Natural killer cell (primary cell): ENCODE data around the gene NR0B2. TPM values are rescaled to one million over a fixed set of nuclear protein-coding genes. Genes with fewer than 3 reads are reported as not detected.

Experiments used
- ATAC-seq, 3 donors: fragments of 150-1000 bp in 2 of 3; fragments of 200-7000 bp in 1 of 3; cut with Tn5 transposase; 1 replicate in 1 of 3; 2 replicates in 2 of 3; pipeline ENCODE4 v1.10.0; 2021; ENCODE audit warnings: mild to moderate bottlenecking in 2 of 3, moderate library complexity in 2 of 3
- DNase-seq, 2 donors: peaks; one replicate each; pipeline versions ENCODE4 v3.0.0 to v3.0.0-alpha.2; 2013 to 2021; ENCODE audit warnings: mixed read lengths in 1 of 2
- H3K27ac ChIP-seq: one replicate; pipeline ENCODE4 v1.5.1; 2013; ENCODE audit warnings: mild to moderate bottlenecking, low read length
- H3K27me3 ChIP-seq: one replicate; pipeline ENCODE4 v1.6.1; 2013; ENCODE audit warnings: low read length; ENCODE audit not compliant: control insufficient read depth, insufficient read depth
- H3K36me3 ChIP-seq: one replicate; pipeline ENCODE4 v1.6.1; 2013; ENCODE audit warnings: low read length; ENCODE audit not compliant: control insufficient read depth, insufficient read depth
- H3K4me1 ChIP-seq: one replicate; pipeline ENCODE4 v1.6.1; 2013; ENCODE audit warnings: low read length; ENCODE audit not compliant: control insufficient read depth, insufficient read depth
- H3K4me3 ChIP-seq: one replicate; pipeline ENCODE4 v1.5.1; 2013; ENCODE audit warnings: low read length
- H3K9me3 ChIP-seq: one replicate; pipeline ENCODE4 v1.6.1; 2013; ENCODE audit warnings: low read length; ENCODE audit not compliant: control insufficient read depth, insufficient read depth
- H3K27ac Mint-ChIP-seq, 2 donors: one replicate each; pipeline ENCODE4 v1.8.0; 2022; ENCODE audit warnings: mild to moderate bottlenecking in 2 of 2, mixed read lengths in 2 of 2, moderate library complexity in 1 of 2
- H3K27me3 Mint-ChIP-seq, 2 donors: one replicate each; pipeline ENCODE4 v1.8.0; 2022; ENCODE audit warnings: low read depth in 2 of 2, mixed read lengths in 2 of 2
- H3K36me3 Mint-ChIP-seq: one replicate; pipeline ENCODE4 v1.8.0; 2022; ENCODE audit warnings: mixed read lengths
- H3K4me1 Mint-ChIP-seq, 2 donors: one replicate each; pipeline ENCODE4 v1.8.0; 2022; ENCODE audit warnings: mixed read lengths in 2 of 2
- H3K4me3 Mint-ChIP-seq: one replicate; pipeline ENCODE4 v1.8.0; 2022; ENCODE audit warnings: mild to moderate bottlenecking, moderate library complexity, mixed read lengths
- H3K9me3 Mint-ChIP-seq, 2 donors: one replicate each; pipeline ENCODE4 v1.8.0; 2022; ENCODE audit warnings: mixed read lengths in 2 of 2
- WGBS: methylation state at CpG from one replicate; pipeline ENCODE4 v1.1.7; 2013; ENCODE audit warnings: missing lambda C conversion rate; ENCODE audit not compliant: insufficient coverage; 5-methylcytosine and 5-hydroxymethylcytosine counted together
- intact Hi-C: fragments of 100-400 bp; cut with micrococcal nuclease; formaldehyde crosslinking; loops from one replicate; pipeline ENCODE4 v1.14.2; 2022
- total RNA-seq, 4 donors: library from RNA; stranded (reverse); fragments of 120-200 nt in 1 of 4; gene quantifications; one replicate each; pipeline versions ENCODE4 v1.2.3 to v1.2.4, GENCODE V29; 2013 to 2022
- TF ChIP-seq, protein P1 (sequence below): fragments of 200-600 bp; IDR thresholded peaks from one replicate; pipeline ENCODE4 v1.8.0; 2022; ENCODE audit warnings: antibody characterized with exemption

The NR0B2 gene
- total RNA-seq, 3 donors from 2014 or later (not counting 1 experiment from before 2014, with no cell fraction given): not detected

DNA sequence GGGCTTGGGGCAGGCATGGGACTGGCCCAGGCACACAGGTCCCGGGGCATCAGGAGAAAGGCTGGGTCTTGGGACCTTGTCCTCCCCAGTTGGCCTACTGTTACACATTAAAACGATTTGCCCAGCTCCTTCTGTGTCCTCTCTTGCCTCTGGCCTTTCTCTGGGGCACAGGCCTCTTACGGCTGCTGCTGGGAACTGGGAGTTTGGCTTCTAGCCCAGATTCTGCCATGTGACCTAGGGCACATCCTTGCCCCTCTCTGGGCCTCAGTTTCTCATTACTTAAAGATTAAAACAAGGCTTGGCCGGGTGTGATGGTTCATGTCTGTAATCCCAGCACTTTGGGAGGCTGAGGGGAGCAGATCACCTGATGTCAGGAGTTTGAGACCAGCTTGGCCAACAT is 32.5 kb upstream of the NR0B2 start:
- H3K36me3 ChIP-seq: peaks cover 43% of the 10 kb centered on the region
- 96% methylated on average over 4 of the region's 4 CpGs for WGBS
- H3K27ac Mint-ChIP-seq: peak overlapping the region in 1 of 2 donors; percentile 24

DNA sequence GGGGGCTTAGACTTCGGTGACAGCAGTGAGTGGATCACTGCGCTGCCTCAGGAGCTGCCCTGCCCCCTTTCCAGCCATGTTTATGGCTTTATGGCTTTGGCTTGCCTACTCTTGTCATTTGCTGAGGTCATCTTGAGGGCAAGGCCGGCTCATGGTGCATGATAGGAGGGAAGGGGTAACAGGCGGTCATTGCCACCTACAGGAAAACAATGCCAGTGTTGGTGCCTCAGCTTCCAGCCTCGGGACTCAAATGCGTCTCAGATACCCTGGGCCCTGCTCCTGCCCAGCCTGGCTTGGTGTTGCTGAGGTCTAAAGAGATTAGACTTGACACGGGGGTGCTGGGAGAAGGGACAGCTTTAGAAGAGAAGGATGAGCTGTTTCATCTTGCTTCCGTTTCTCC is 32.0 kb upstream of the NR0B2 start:
- Mint-ChIP-seq H3K36me3 (no peaks in the 10 kb centered on the region), H3K4me1 (no peaks in the 10 kb centered on the region)
- H3K36me3 ChIP-seq: peaks cover 45% of the 10 kb centered on the region

More for the DNA sequence above, 32.5 kb upstream of the NR0B2 start:
- no peaks in the 10 kb centered on the region for H3K9me3 Mint-ChIP-seq
- intact Hi-C loops: no loop called here
- TF ChIP-seq, protein P1, sequence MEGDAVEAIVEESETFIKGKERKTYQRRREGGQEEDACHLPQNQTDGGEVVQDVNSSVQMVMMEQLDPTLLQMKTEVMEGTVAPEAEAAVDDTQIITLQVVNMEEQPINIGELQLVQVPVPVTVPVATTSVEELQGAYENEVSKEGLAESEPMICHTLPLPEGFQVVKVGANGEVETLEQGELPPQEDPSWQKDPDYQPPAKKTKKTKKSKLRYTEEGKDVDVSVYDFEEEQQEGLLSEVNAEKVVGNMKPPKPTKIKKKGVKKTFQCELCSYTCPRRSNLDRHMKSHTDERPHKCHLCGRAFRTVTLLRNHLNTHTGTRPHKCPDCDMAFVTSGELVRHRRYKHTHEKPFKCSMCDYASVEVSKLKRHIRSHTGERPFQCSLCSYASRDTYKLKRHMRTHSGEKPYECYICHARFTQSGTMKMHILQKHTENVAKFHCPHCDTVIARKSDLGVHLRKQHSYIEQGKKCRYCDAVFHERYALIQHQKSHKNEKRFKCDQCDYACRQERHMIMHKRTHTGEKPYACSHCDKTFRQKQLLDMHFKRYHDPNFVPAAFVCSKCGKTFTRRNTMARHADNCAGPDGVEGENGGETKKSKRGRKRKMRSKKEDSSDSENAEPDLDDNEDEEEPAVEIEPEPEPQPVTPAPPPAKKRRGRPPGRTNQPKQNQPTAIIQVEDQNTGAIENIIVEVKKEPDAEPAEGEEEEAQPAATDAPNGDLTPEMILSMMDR: no peak
- DNase-seq (no peak), ATAC-seq (no peak)
- no peaks in the 10 kb centered on the region for H3K4me1 Mint-ChIP-seq
- H3K36me3 Mint-ChIP-seq: no peaks in the 10 kb centered on the region
- Histone ChIP-seq H3K27ac (no peak overlapping the region), H3K4me1 (no peaks in the 10 kb centered on the region), H3K4me3 (no peak overlapping the region), H3K9me3 (no peaks in the 10 kb centered on the region), H3K27me3 (no peaks in the 10 kb centered on the region)
- no peak overlapping the region for H3K4me3 Mint-ChIP-seq
- no peaks in the 10 kb centered on the region for H3K27me3 Mint-ChIP-seq

GRCh38 chr1:26945138-26945537 is 31.4 kb upstream of the NR0B2 start:
- peaks cover 0 to under 1% of the 10 kb centered on the region in 2 donors for H3K4me1 Mint-ChIP-seq
- no peak for ATAC-seq
- no peak overlapping the region for H3K27ac Mint-ChIP-seq
- intact Hi-C loops: no loop called here
- no peak overlapping the region for H3K4me3 Mint-ChIP-seq
- no peak overlapping the region for H3K27ac ChIP-seq
- H3K9me3 ChIP-seq: no peaks in the 10 kb centered on the region
- no peaks in the 10 kb centered on the region for H3K9me3 Mint-ChIP-seq
- TF ChIP-seq, protein P1: no peak
- no peaks in the 10 kb centered on the region for H3K36me3 Mint-ChIP-seq
- no peaks in the 10 kb centered on the region for H3K27me3 ChIP-seq
- WGBS: 98% methylated on average over 2 of the region's 2 CpGs
- H3K4me1 ChIP-seq: no peaks in the 10 kb centered on the region
- DNase-seq: no peak
- peaks cover 45% of the 10 kb centered on the region for H3K36me3 ChIP-seq
- no peaks in the 10 kb centered on the region for H3K27me3 Mint-ChIP-seq
- H3K4me3 ChIP-seq: no peak overlapping the region

More for the DNA sequence above, 32.0 kb upstream of the NR0B2 start:
- Histone ChIP-seq H3K9me3 (no peaks in the 10 kb centered on the region), H3K27me3 (no peaks in the 10 kb centered on the region), H3K4me3 (no peak overlapping the region), H3K27ac (no peak overlapping the region), H3K4me1 (no peaks in the 10 kb centered on the region)
- TF ChIP-seq, protein P1: no peak
- Mint-ChIP-seq H3K4me3 (no peak overlapping the region), H3K27me3 (no peaks in the 10 kb centered on the region), H3K9me3 (no peaks in the 10 kb centered on the region), H3K27ac (no peak overlapping the region)
- 97% methylated on average over 8 of the region's 8 CpGs for WGBS
- ATAC-seq (no peak), DNase-seq (no peak)
- intact Hi-C loops: no loop called here

DNA sequence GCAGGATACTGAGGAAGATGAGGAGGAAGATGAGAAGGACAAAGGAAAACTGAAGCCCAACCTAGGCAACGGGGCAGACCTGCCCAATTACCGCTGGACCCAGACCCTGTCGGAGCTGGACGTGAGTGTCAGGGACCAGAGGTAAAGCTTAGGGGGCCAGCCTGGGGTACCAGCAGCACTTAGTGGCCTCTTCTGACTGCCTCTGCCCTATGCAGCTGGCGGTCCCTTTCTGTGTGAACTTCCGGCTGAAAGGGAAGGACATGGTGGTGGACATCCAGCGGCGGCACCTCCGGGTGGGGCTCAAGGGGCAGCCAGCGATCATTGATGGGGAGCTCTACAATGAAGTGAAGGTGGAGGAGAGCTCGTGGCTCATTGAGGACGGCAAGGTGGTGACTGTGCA is 28.9 kb upstream of the NR0B2 start:
- no peaks in the 10 kb centered on the region for H3K4me1 ChIP-seq
- WGBS: 99% methylated on average over 12 of the region's 12 CpGs
- Mint-ChIP-seq H3K4me3 (no peak overlapping the region), H3K36me3 (no peaks in the 10 kb centered on the region), H3K4me1 (peaks cover 6 to 7% of the 10 kb centered on the region in 2 donors), H3K27me3 (no peaks in the 10 kb centered on the region), H3K9me3 (no peaks in the 10 kb centered on the region), H3K27ac (no peak overlapping the region)
- H3K9me3 ChIP-seq: no peaks in the 10 kb centered on the region
- TF ChIP-seq, protein P1: no peak
- intact Hi-C loops: no loop called here
- no peak overlapping the region for H3K4me3 ChIP-seq
- H3K27ac ChIP-seq: no peak overlapping the region
- no peaks in the 10 kb centered on the region for H3K27me3 ChIP-seq
- ATAC-seq (no peak), DNase-seq (no peak)
- peaks cover 48% of the 10 kb centered on the region for H3K36me3 ChIP-seq
